Transverse colon (tissue), 4 donors: Measurements from ENCODE around the gene TADA2A.

ENCODE experiments used
- CTCF ChIP-seq, 5 experiments: fragments of 200-600 bp in 3 of 5; fragments of 450-650 bp in 2 of 5; sonication (generic) in 3 of 5; IDR thresholded peaks; 1 replicate in 2 of 5; 2 replicates in 3 of 5; pipeline ENCODE4 v1.5.1; 2016 to 2017; ENCODE audit warnings: antibody characterized with exemption in 5 of 5, inconsistent platforms in 3 of 5, mild to moderate bottlenecking in 2 of 5, moderate library complexity in 1 of 5
- POLR2A ChIP-seq: fragments of 450-650 bp; IDR thresholded peaks from one replicate; pipeline ENCODE4 v1.6.1; 2016; ENCODE audit warnings: antibody characterized with exemption, mild to moderate bottlenecking, moderate library complexity
- POLR2AphosphoS5 ChIP-seq, 3 donors: sonication (generic); formaldehyde crosslinking; IDR thresholded peaks; one replicate each; pipeline ENCODE4 v1.6.1; 2016; ENCODE audit warnings: antibody characterized with exemption in 3 of 3

- TF ChIP-seq CTCF (IDR thresholded peaks at IDR 0.05) (no peak), POLR2A (peak; percentile 11), POLR2AphosphoS5 (IDR thresholded peaks at IDR 0.05) (no peak)
Observed at GRCh38 chr17:37405955-37406634, 591 bp upstream of the TADA2A start.
